Measurements from ENCODE around the gene IFFO2. TPM values are rescaled to one million over a fixed set of nuclear protein-coding genes. Genes with fewer than 3 reads are reported as not detected.

The IFFO2 gene
- total RNA-seq (2021; fragmentation: NEBNext Ultra II Directional; extraction: Animal tissue kit (Norgen Biotek cat#: 25700)) (8.7 and 10.4 TPM in 2 replicates), polyA plus RNA-seq (2011; rRNA removed) (6.6 and 13.7 TPM in 2 replicates), polyA minus RNA-seq (2011; rRNA and poly(A)+ RNA removed) (4.0 and 4.8 TPM in 2 replicates)
- 5.2 TPM for polyA plus RNA-seq (2011; cell fraction: cytosol; rRNA removed)
- polyA plus RNA-seq (2011; cell fraction: nucleus; rRNA removed), result 8.2 TPM
- polyA plus RNA-seq (2012, experiment 1 of 2), result 4.2 to 6.0 TPM (median 5.4 TPM) in 4 replicates
- 5.2 TPM for polyA plus RNA-seq (2012, experiment 2 of 2)
- 3.5 TPM for polyA plus RNA-seq (2013, experiment 1 of 2)
- 3.6 TPM for polyA plus RNA-seq (2013, experiment 2 of 2)
- 4.8 TPM for polyA minus RNA-seq (2011; cell fraction: cytosol; rRNA and poly(A)+ RNA removed)
- 2.6 TPM for polyA minus RNA-seq (2011; cell fraction: nucleus; rRNA and poly(A)+ RNA removed)
- long read RNA-seq, experiment 1, result 0 reads
- long read RNA-seq, experiment 2, partial matches to known transcripts, result 0 of 2 reads
- long read RNA-seq, experiment 2, other reads (novel, unspliced or antisense), result 2 of 2 reads

- CTCF ChIA-PET (ENCODE audit: partially characterized antibody), result interaction anchor here (0.7 to 7.6 kb wide), 6 partner anchors 10 to 48 kb away, joined by 3 to 40 read pairs (median 12); no protein-coding TSS in a partner anchor
- WGBS, 2 experiments (ENCODE audit: extremely low coverage in 1 of 2, insufficient coverage in 1 of 2, insufficient read length in 1 of 2, insufficient replicate concordance in 2 of 2, low coverage in 1 of 2, low lambda C conversion rate in 2 of 2, missing lambda C conversion rate in 1 of 2), result 3% methylated on average over 48 of the region's 119 CpGs; no CpG with 5 or more reads in 1 of the 2 experiments
- peaks cover 5 to 40% (median 24%) of the 10 kb centered on the region in 4 experiments; a peak in 6 of 7 replicates for H3K27me3 ChIP-seq (replicated peaks in 1 of 4; ENCODE audit: control insufficient read depth in 3 of 4, extremely low read depth in 1 of 4, insufficient read depth in 3 of 4, low read length in 3 of 4)
- peak; percentile 91 for TF ChIP-seq TAF1 (IDR thresholded peaks at IDR 0.05; ENCODE audit: low read depth, low read length)
- no peak for TF ChIP-seq TEAD4 (IDR thresholded peaks at IDR 0.05; ENCODE audit: low read depth, low read length)
- TF ChIP-seq CHD1 (IDR thresholded peaks at IDR 0.05; ENCODE audit: low read depth, low read length), result no peak
- TF ChIP-seq NRF1 (IDR thresholded peaks at IDR 0.05; ENCODE audit: low read depth, low read length), result no peak
- TF ChIP-seq TAF7 (optimal IDR thresholded peaks at IDR 0.05; ENCODE audit: borderline replicate concordance, low read depth, low read length), result peak; percentile 13
- TF ChIP-seq PHF8 (conservative IDR thresholded peaks at IDR 0.05; ENCODE audit: low read depth, low read length), result peak; percentile 53; the same call in 1 of the 2 replicates
- TF ChIP-seq, protein P1, sequence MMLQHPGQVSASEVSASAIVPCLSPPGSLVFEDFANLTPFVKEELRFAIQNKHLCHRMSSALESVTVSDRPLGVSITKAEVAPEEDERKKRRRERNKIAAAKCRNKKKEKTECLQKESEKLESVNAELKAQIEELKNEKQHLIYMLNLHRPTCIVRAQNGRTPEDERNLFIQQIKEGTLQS (IDR thresholded peaks at IDR 0.05; ENCODE audit: insufficient read depth, low read depth, low read length), result no peak
Measured at GRCh38 chr1:18956193-18957135, at the start of gene IFFO2. Gene IFFO2, minus strand, starts transcription at chr1:18956676. Its CDS starts 344 bp downstream, at chr1:18956332.

More at GRCh38 chr1:18956193-18957135, at the start of gene IFFO2:
- peak within 1 kb of the TSS; percentile 4 to 78 (median 42); a peak in 5 of 7 replicates for H3K9ac ChIP-seq (replicated peaks in 1 of 4; ENCODE audit: extremely low read depth in 1 of 4, low read depth in 3 of 4, low read length in 3 of 4)
- peak within 1 kb of the TSS; percentile 49 to 74 (median 64) for H3K4me3 ChIP-seq (ENCODE audit: extremely low read depth in 1 of 4, insufficient read depth in 2 of 4, low read depth in 3 of 4, low read length in 4 of 4)
- no peak within 1 kb of the TSS for H3K27ac ChIP-seq (ENCODE audit: low read depth, low read length)
- H4K91ac ChIP-seq (replicated peaks; ENCODE audit: insufficient read length, low read length), result no peak within 1 kb of the TSS
- peak within 1 kb of the TSS; percentile 71 to 96 for H3K4me2 ChIP-seq (ENCODE audit: insufficient read depth in 1 of 2, low read depth in 2 of 2, low read length in 2 of 2)
- no peak within 1 kb of the TSS for H2AK5ac ChIP-seq (ENCODE audit: low read depth, low read length)
- no peak within 1 kb of the TSS for H3K23ac ChIP-seq (ENCODE audit: insufficient read length)
- H3K4me1 ChIP-seq (replicated peaks in 1 of 4; ENCODE audit: control insufficient read depth in 3 of 4, insufficient read depth in 4 of 4, low read length in 3 of 4), result peaks cover 0 to 3% (median 2%) of the 10 kb centered on the region in 4 experiments; a peak in 4 of 7 replicates
- H4K5ac ChIP-seq (ENCODE audit: insufficient read length, low read depth, low read length), result peak within 1 kb of the TSS; percentile 62
- peak within 1 kb of the TSS; percentile 75; the same call in 1 of the 2 replicates for H2BK5ac ChIP-seq (ENCODE audit: low read depth, low read length)
- H3K4ac ChIP-seq (replicated peaks; ENCODE audit: insufficient read length, low read depth, low read length), result no peak within 1 kb of the TSS
- peak within 1 kb of the TSS; percentile 50; the same call in 1 of the 2 replicates for H2BK12ac ChIP-seq (ENCODE audit: low read depth, low read length)
- peak within 1 kb of the TSS; percentile 80 for H4K8ac ChIP-seq (ENCODE audit: extremely low read depth, insufficient read depth, low read length)
- peak; percentile 91 to 100 for DNase-seq (ENCODE audit: low read depth in 1 of 2, low spot score in 2 of 2)
- no peak within 1 kb of the TSS for H3K14ac ChIP-seq (ENCODE audit: insufficient read length)
- H3K79me1 ChIP-seq (ENCODE audit: low read depth, low read length), result 0 out of 2 replicates have a peak, but pooled peaks cover 3% of the 10 kb centered on the region
- H2BK20ac ChIP-seq (ENCODE audit: low read length), result no peak within 1 kb of the TSS
- peak within 1 kb of the TSS; percentile 90 for H3K18ac ChIP-seq (ENCODE audit: extremely low read depth, low read length)
- peaks cover 12% of the 10 kb centered on the region; the same call in 1 of the 2 replicates for H3K23me2 ChIP-seq (ENCODE audit: low read depth, low read length)
- no peaks in the 10 kb centered on the region for H3K9me3 ChIP-seq (ENCODE audit: insufficient read depth in 2 of 2, low read depth in 1 of 2, low read length in 1 of 2)
- POLR2A ChIA-PET (ENCODE audit: partially characterized antibody), result interaction anchor here (0.7 to 5.1 kb wide), 19 partner anchors 10 to 241 kb away, joined by 3 to 28 read pairs (median 5); no protein-coding TSS in a partner anchor
- no peak for FAIRE-seq
- H3K79me2 ChIP-seq (ENCODE audit: control insufficient read depth in 1 of 2, insufficient read depth in 2 of 2, low read length in 2 of 2), result no peaks in the 10 kb centered on the region
- H3K36me3 ChIP-seq (ENCODE audit: control insufficient read depth in 2 of 4, insufficient read depth in 4 of 4, low read length in 3 of 4), result no peaks in the 10 kb centered on the region
- peaks cover 2 to 3% of the 10 kb centered on the region in 2 experiments for H4K20me1 ChIP-seq (replicated peaks in 1 of 2; ENCODE audit: control insufficient read depth in 1 of 2, insufficient read depth in 2 of 2, low read length in 2 of 2)
- H2BK15ac ChIP-seq (ENCODE audit: low read length), result no peak within 1 kb of the TSS; the same call in 1 of the 2 replicates
- peak within 1 kb of the TSS; percentile 7; the same call in 1 of the 2 replicates for H2AFZ ChIP-seq (ENCODE audit: low read length)
- H3K56ac ChIP-seq (replicated peaks; ENCODE audit: insufficient read length, low read depth, low read length), result no peak within 1 kb of the TSS
- H2BK120ac ChIP-seq (replicated peaks; ENCODE audit: low read depth, low read length), result no peak within 1 kb of the TSS
